ENCODE measurements around the gene ACTL9.
"Not testable (repeated sequence)": the region's sequence is repeated elsewhere in the genome, so short reads cannot be mapped to it uniquely, and the experiment has no call there.

Gene ACTL9

GRCh38 chr19:8698433-8699063 lies at the start of gene ACTL9:
Gene ACTL9 (minus strand): TSS chr19:8698795. CDS start chr19:8698701, 94 bp downstream.
- in situ Hi-C loops (cut with MboI; ENCODE audit: low sequenced_read_pairs, unreplicated experiment): no loop called here
- TF ChIP-seq CTCF (IDR thresholded peaks at IDR 0.05; ENCODE audit: borderline replicate concordance, control extremely low read depth, extremely low read depth, insufficient read depth, missing control alignments): no peak
- no peak for DNase-seq (ENCODE audit: low spot score)

GRCh38 chr19:8739291-8740065 lies 40.9 kb upstream of the ACTL9 start:
- in situ Hi-C loops (cut with MboI; ENCODE audit: low sequenced_read_pairs, unreplicated experiment): not testable (repeated sequence)

GRCh38 chr19:8738377-8738776 lies 39.8 kb upstream of the ACTL9 start:
- in situ Hi-C loops (cut with MboI; ENCODE audit: low sequenced_read_pairs, unreplicated experiment): no loop called here
- no peak for TF ChIP-seq CTCF (IDR thresholded peaks at IDR 0.05; ENCODE audit: borderline replicate concordance, control extremely low read depth, extremely low read depth, insufficient read depth, missing control alignments)
- no peak for DNase-seq (ENCODE audit: low spot score)

More at GRCh38 chr19:8739291-8740065, 40.9 kb upstream of the ACTL9 start:
- DNase-seq (ENCODE audit: low spot score): not testable (repeated sequence)

GRCh38 chr19:8731428-8732169 lies 33.0 kb upstream of the ACTL9 start:
- in situ Hi-C loops (cut with MboI; ENCODE audit: low sequenced_read_pairs, unreplicated experiment): no loop called here
- no peak for DNase-seq (ENCODE audit: low spot score)
- TF ChIP-seq CTCF (IDR thresholded peaks at IDR 0.05; ENCODE audit: borderline replicate concordance, control extremely low read depth, extremely low read depth, insufficient read depth, missing control alignments): no peak

GRCh38 chr19:8724276-8724675 lies 25.7 kb upstream of the ACTL9 start:
- no peak for TF ChIP-seq CTCF (IDR thresholded peaks at IDR 0.05; ENCODE audit: borderline replicate concordance, control extremely low read depth, extremely low read depth, insufficient read depth, missing control alignments)
- DNase-seq (ENCODE audit: low spot score): no peak
- in situ Hi-C loops (cut with MboI; ENCODE audit: low sequenced_read_pairs, unreplicated experiment): no loop called here

GRCh38 chr19:8722032-8722431 lies 23.4 kb upstream of the ACTL9 start:
- DNase-seq (ENCODE audit: low spot score): no peak
- TF ChIP-seq CTCF (IDR thresholded peaks at IDR 0.05; ENCODE audit: borderline replicate concordance, control extremely low read depth, extremely low read depth, insufficient read depth, missing control alignments): no peak
- in situ Hi-C loops (cut with MboI; ENCODE audit: low sequenced_read_pairs, unreplicated experiment): no loop called here

All from GM13976 (cell line).